GM12801 (cell line): ENCODE data around the gene SGIP1.
A peak's percentile ranks its signal among the peaks of the same experiment; 100 is the strongest.

Source experiments
- CTCF ChIP-seq: IDR thresholded peaks from one replicate; pipeline ENCODE4 v1.5.1; 2011; ENCODE audit warnings: control low read depth; ENCODE audit not compliant: insufficient read length; ENCODE audit errors: extremely low read depth

The SGIP1 gene

GRCh38 chr1:66712839-66713238, 178.9 kb downstream of the SGIP1 start:
- TF ChIP-seq CTCF: no peak

- no peak for TF ChIP-seq CTCF
Measured at GRCh38 chr1:66723985-66724384, 190.0 kb downstream of the SGIP1 start.

GRCh38 chr1:66725885-66726665, 192.1 kb downstream of the SGIP1 start:
- TF ChIP-seq CTCF: peak; percentile 46

GRCh38 chr1:66728021-66728420, 194.1 kb downstream of the SGIP1 start:
- no peak for TF ChIP-seq CTCF

GRCh38 chr1:66729119-66729518, 195.2 kb downstream of the SGIP1 start:
- no peak for TF ChIP-seq CTCF

- TF ChIP-seq CTCF: no peak
Measured at GRCh38 chr1:66729523-66729922, 195.6 kb downstream of the SGIP1 start.

GRCh38 chr1:66730462-66730861, 196.5 kb downstream of the SGIP1 start:
- no peak for TF ChIP-seq CTCF
